ENCODE results near the gene SLC6A17.

The SLC6A17 gene

DNA sequence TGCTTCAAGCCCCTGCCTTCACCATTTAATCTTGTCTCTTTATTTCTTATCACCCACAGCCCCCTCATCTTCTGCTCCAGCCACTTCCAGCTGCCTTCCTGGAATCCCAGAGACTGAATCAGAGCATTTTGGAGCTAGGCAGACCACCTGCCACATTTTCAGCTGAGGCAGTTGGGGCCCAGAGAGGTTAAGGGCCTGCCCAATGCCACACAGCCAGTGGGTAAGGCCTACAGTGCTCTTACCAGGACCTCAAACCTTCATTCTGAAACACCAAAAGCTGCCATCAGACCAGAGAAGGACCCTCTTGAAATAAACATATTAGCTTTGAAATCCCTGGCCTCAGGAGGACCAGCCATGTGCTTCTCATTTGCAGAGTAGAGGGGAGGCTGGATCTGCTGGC, 17.6 kb upstream of the SLC6A17 start:
- H3K4me1 ChIP-seq (ENCODE audit: insufficient read depth, low read length, poor library complexity, severe bottlenecking), result peaks cover 16% of the 10 kb centered on the region
- H3K4me2 ChIP-seq (ENCODE audit: low read depth, low read length, poor library complexity, severe bottlenecking), result no peak overlapping the region
- no peaks in the 10 kb centered on the region for H4K20me1 ChIP-seq (ENCODE audit: insufficient read depth, low read length, poor library complexity, severe bottlenecking)
- no peaks in the 10 kb centered on the region for H3K27me3 ChIP-seq (ENCODE audit: insufficient read depth, low read length, poor library complexity, severe bottlenecking)
- no peak overlapping the region for H2AFZ ChIP-seq (ENCODE audit: low read length)
- H3K79me2 ChIP-seq (ENCODE audit: insufficient read depth, low read length), result no peaks in the 10 kb centered on the region
- H3K36me3 ChIP-seq (ENCODE audit: insufficient read depth, low read length), result no peaks in the 10 kb centered on the region
- H3K9me2 ChIP-seq (replicated peaks; ENCODE audit: low read depth, low read length), result no peaks in the 10 kb centered on the region
- no peak overlapping the region for H3K4me3 ChIP-seq (ENCODE audit: low read length, poor library complexity, severe bottlenecking)
- no peak for TF ChIP-seq EZH2phosphoT487 (IDR thresholded peaks at IDR 0.05; ENCODE audit: borderline replicate concordance)
- TF ChIP-seq, protein P1, sequence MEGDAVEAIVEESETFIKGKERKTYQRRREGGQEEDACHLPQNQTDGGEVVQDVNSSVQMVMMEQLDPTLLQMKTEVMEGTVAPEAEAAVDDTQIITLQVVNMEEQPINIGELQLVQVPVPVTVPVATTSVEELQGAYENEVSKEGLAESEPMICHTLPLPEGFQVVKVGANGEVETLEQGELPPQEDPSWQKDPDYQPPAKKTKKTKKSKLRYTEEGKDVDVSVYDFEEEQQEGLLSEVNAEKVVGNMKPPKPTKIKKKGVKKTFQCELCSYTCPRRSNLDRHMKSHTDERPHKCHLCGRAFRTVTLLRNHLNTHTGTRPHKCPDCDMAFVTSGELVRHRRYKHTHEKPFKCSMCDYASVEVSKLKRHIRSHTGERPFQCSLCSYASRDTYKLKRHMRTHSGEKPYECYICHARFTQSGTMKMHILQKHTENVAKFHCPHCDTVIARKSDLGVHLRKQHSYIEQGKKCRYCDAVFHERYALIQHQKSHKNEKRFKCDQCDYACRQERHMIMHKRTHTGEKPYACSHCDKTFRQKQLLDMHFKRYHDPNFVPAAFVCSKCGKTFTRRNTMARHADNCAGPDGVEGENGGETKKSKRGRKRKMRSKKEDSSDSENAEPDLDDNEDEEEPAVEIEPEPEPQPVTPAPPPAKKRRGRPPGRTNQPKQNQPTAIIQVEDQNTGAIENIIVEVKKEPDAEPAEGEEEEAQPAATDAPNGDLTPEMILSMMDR (conservative IDR thresholded peaks at IDR 0.05; ENCODE audit: low read length), result no peak
- H3K9ac ChIP-seq (ENCODE audit: low read depth, low read length, poor library complexity, severe bottlenecking), result no peak overlapping the region
- H3K9me3 ChIP-seq (ENCODE audit: insufficient read depth, low read depth, low read length), result no peaks in the 10 kb centered on the region
- no peaks in the 10 kb centered on the region for H3F3A ChIP-seq (ENCODE audit: low read depth)

DNA sequence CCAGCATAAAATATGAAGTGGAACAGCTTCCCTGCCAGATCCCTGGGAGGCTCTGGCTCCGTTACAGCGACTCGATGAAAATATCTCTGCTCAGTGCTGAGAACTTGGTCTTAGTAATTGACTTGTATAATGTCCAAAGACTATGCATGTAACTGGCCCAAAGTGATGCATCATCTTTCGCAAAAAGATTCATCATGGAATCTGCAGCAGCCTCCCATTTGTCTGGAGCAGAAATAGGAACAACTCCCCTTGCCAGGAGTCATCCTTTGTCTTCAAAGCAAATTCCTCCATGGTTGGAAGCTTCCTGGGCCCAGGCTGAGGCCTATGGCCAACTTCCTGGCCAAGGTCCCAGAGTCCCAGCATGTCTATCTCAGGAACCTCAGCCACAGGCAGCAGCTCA, 16.9 kb upstream of the SLC6A17 start:
- Histone ChIP-seq H3K9me3 (ENCODE audit: insufficient read depth, low read depth, low read length) (no peaks in the 10 kb centered on the region), H3K4me3 (ENCODE audit: low read length, poor library complexity, severe bottlenecking) (no peak overlapping the region), H3K9me2 (replicated peaks; ENCODE audit: low read depth, low read length) (no peaks in the 10 kb centered on the region), H2AFZ (ENCODE audit: low read length) (no peak overlapping the region), H3K79me2 (ENCODE audit: insufficient read depth, low read length) (no peaks in the 10 kb centered on the region), H3K4me1 (ENCODE audit: insufficient read depth, low read length, poor library complexity, severe bottlenecking) (peaks cover 13% of the 10 kb centered on the region), H3F3A (ENCODE audit: low read depth) (no peaks in the 10 kb centered on the region), H3K27me3 (ENCODE audit: insufficient read depth, low read length, poor library complexity, severe bottlenecking) (no peaks in the 10 kb centered on the region), H4K20me1 (ENCODE audit: insufficient read depth, low read length, poor library complexity, severe bottlenecking) (no peaks in the 10 kb centered on the region), H3K36me3 (ENCODE audit: insufficient read depth, low read length) (no peaks in the 10 kb centered on the region), H3K4me2 (ENCODE audit: low read depth, low read length, poor library complexity, severe bottlenecking) (no peak overlapping the region), H3K9ac (ENCODE audit: low read depth, low read length, poor library complexity, severe bottlenecking) (no peak overlapping the region)
- TF ChIP-seq, protein P1 (conservative IDR thresholded peaks at IDR 0.05; ENCODE audit: low read length), result no peak
- no peak for TF ChIP-seq EZH2phosphoT487 (IDR thresholded peaks at IDR 0.05; ENCODE audit: borderline replicate concordance)

DNA sequence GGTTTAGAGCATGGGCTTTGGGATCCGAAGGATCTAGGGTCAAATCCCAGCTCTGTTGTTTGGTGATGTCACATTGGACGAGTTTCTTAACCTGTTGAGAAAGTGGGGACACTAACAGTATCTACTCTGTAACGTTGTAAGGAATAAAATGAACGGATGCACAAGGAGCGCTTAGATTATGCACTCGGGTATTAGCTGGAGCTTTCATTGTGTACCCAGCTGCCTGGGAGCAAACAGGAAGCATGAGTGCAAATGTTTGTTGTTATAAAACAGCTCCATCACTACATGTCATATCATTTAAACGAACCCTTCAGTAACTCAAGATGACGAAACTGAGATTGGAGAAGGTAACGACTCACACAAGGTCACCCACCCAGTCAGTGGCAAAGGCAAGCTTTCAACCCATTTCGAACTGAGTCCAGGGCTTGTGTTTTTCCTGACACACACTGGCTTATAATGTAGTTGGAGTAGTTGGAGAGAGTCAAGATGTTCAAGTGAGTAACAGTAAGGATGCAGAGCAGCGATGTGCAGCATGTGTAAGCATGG, 16.2 kb upstream of the SLC6A17 start:
- Histone ChIP-seq H2AFZ (ENCODE audit: low read length) (no peak overlapping the region), H3K36me3 (ENCODE audit: insufficient read depth, low read length) (no peaks in the 10 kb centered on the region), H3K4me2 (ENCODE audit: low read depth, low read length, poor library complexity, severe bottlenecking) (no peak overlapping the region), H3K4me3 (ENCODE audit: low read length, poor library complexity, severe bottlenecking) (no peak overlapping the region), H3K9me2 (replicated peaks; ENCODE audit: low read depth, low read length) (no peaks in the 10 kb centered on the region), H3K4me1 (ENCODE audit: insufficient read depth, low read length, poor library complexity, severe bottlenecking) (peaks cover 13% of the 10 kb centered on the region), H3K9me3 (ENCODE audit: insufficient read depth, low read depth, low read length) (no peaks in the 10 kb centered on the region), H4K20me1 (ENCODE audit: insufficient read depth, low read length, poor library complexity, severe bottlenecking) (no peaks in the 10 kb centered on the region), H3K79me2 (ENCODE audit: insufficient read depth, low read length) (no peaks in the 10 kb centered on the region), H3F3A (ENCODE audit: low read depth) (no peaks in the 10 kb centered on the region), H3K27me3 (ENCODE audit: insufficient read depth, low read length, poor library complexity, severe bottlenecking) (no peaks in the 10 kb centered on the region), H3K9ac (ENCODE audit: low read depth, low read length, poor library complexity, severe bottlenecking) (no peak overlapping the region)
- TF ChIP-seq, protein P1 (conservative IDR thresholded peaks at IDR 0.05; ENCODE audit: low read length), result no peak
- TF ChIP-seq EZH2phosphoT487 (IDR thresholded peaks at IDR 0.05; ENCODE audit: borderline replicate concordance), result no peak
